Cerebellar nuclear complex (tissue), 1 donor: ENCODE measurements around the gene PDE2A.
"Not testable (repeated sequence)": the region's sequence is repeated elsewhere in the genome, so short reads cannot be mapped to it uniquely, and the experiment has no call there.

ENCODE experiments used
- DNase-seq, 2 experiments: peaks; one replicate each; lab custom pipeline; 2025; lab: John Stamatoyannopoulos, UW

The PDE2A gene

DNA sequence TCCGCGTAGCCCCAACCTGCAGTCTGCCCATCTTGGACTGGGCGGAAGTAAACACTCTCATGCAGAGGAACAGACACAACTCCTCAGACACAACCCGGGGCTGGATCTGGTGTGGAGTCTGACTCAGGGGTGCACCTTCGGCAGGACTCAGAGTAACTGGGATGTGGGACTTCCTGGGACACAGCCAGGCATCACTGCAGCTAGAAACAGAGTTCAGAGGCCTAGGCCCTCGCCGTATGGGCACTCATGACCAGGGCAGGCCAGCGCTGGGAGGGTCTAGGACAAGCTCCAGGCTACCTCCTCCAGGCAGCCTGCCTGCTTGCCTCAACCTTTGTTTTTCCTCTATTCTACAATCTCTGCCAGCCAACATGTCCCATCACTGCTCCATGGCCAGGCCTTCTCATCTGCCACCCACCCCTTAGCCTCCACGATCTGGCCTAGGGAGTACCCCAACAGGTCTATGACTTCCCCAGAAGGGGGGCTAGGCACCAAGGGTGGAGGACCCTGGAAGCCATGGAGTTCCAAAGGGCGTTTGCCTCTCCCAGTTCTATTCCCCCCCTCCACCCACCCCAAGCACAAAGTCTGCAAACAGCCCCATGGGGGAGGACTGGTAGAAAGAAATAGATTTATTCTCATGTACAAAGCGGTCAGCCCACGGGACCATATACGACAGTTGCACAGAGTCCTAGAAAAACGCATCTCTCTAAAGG, 98.5 kb downstream of the PDE2A start:
- DNase-seq, result no peak

DNA sequence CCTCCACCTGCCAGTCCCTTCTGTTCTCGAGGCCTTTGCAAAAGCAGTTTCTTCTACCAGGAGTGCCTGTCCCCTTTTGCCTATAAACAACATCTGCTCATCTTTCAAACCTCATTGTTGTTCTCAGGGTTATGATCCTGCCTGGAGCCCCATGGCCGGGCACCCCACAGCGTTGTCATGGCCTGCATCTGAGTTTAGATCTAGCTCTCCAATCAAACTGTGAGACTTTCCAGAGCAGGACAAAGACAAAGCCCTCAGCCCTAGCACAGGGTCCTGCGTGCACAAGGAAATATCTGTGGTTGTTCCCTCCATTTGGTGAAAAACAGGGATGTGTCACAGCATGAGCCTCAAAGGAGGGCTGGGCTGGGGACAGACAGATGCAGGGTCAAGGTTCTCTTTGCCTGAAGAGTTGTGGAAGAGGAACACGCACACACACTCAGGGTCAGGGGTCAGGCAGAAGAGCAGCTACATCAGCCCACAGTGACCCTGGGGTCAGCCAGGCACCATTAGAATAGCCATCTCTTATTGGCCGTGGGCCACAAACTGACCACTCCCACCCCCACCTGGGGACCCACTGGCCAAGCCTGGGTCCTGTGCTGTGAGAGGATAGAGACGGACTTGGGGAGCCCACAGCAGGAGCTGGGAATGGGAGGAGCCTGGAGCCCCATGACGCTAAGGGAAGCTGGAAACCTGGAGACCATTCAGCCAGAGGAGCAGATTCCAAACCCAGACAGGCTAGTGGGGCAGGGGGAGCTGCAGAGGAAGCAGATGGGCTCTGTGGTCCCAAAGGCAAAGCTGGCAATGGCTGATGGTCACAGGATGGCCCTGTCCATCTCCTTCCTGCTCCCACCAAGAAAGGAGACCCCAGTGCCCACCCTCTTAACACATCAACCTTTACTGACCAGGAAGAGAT, 99.4 kb downstream of the PDE2A start:
- no peak for DNase-seq

GRCh38 chr11:72573855-72574445, 100.3 kb downstream of the PDE2A start:
- DNase-seq, result no peak

DNA sequence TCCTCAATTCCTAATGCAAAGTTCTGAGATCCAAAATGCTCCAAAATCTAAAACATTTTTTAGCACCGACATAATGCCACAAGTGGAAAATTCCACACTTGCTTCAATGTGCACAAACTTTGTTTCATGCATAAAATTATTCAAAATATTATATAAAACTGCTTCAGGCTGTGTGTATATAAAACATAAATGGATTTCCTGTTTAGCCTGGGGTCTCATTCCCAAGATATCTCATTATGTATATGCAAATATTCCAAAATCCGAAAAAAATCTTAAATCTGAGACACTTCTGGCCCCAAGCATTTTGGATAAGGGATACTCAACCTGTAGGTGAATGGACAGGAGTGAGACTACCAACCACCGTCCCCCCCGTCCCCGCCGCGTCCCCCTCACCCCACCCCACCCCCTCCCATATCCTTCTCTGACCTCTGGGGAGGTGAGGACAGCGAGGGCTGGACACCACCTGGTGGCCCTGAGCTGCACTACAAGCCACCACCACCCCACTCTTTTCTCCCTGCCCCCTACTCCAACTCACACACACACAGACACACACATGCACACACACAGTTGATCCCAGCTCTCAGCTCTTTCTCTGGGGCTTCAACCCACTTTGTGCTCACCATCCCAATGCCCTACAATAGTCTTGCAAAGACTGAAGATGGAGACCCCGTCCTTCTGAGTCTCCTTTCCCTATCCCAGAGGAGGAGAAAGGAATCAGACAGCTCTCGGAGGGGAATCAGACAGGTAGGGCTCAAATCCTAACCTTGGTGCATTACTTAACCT, 101.0 kb downstream of the PDE2A start:
- DNase-seq, result no peak

- not testable (repeated sequence) for DNase-seq
Observed at GRCh38 chr11:72572540-72572939, 101.7 kb downstream of the PDE2A start.

DNA sequence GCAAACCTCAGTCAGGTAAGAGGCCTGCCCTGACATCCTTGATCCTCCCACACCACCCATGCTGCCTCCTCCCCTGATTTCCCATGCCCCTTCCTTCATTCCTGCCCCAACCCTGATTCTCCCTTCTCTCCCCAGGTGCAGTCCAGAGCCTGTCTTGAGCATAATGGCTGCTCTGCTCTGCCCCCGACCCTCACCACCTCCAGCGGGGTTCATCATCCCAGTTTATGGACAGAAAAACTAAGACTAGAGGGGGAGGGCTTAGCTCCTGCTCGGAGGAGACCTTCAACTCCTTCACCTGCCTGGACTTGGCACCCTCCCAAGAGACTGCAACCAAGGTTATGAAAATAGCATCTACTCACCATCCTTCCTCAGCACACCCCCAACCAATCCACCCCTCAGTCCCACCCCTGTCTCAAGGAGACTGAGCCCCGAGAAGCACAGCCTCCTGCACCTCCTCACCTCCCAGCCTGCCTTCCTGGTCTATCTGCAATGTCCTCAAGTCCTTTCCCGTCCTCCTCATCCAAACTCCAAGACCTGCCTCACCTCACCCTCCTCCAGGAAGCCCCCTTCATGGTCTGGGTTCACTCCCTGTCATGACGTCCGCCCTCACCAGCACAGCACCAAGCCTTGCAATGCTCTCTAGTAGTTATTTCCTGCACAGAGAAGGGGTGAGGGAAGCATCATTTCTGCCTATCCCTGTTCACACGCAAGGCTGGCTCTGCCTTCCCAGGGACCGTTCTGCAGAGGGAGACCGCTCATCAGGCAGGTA, 103.1 kb downstream of the PDE2A start:
- DNase-seq, result no peak

GRCh38 chr11:72569966-72570892, 104.0 kb downstream of the PDE2A start:
- no peak for DNase-seq

DNA sequence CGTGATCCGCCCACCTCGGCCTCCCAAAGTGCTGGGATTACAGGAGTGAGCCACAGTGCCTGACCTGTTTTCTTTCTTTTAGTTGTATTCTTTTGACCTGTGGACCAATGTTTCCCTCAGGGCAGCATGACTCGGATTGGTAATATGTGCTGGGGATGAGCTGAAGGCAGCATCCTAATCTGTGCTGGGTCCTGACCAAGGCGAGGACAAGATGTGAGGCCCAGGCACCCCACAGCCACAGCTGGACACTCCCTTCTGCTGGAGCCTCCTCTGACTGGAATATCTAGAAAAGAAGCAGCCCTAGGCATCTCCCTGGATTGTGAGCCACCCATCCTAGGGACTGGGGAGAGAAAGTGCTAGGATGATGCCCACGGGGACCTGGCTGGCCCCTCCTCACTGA, 105.4 kb downstream of the PDE2A start:
- DNase-seq, result no peak

GRCh38 chr11:72562431-72562830, 111.8 kb downstream of the PDE2A start:
- DNase-seq, result no peak

- no peak for DNase-seq
Observed at GRCh38 chr11:72561856-72562255, 112.4 kb downstream of the PDE2A start.

GRCh38 chr11:72560864-72561263, 113.4 kb downstream of the PDE2A start:
- DNase-seq, result not testable (repeated sequence)

- DNase-seq, result no peak
Observed at GRCh38 chr11:72556433-72556832, 117.8 kb downstream of the PDE2A start.

DNA sequence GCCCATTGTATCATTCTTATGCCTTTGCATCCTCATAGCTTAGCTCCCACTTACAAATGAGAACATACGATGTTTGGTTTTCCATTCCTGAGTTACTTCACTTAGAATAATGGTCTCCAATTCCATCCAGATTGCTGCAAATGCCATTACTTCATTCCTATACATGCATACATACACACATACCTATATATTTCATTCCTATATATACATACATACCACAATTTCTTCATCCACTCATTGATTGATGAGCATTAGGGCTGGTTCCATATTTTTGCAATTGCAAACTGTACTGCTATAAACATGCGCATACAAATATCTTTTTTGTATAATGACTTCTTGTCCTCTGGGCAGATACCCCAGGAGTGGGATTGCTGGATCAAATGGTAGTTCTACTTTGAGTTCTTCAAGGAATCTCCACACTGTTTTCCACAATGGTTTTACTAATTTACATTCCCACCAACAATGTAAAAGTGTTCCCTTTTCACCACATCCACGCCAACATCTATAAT, 119.2 kb downstream of the PDE2A start:
- DNase-seq, result not testable (repeated sequence)

DNA sequence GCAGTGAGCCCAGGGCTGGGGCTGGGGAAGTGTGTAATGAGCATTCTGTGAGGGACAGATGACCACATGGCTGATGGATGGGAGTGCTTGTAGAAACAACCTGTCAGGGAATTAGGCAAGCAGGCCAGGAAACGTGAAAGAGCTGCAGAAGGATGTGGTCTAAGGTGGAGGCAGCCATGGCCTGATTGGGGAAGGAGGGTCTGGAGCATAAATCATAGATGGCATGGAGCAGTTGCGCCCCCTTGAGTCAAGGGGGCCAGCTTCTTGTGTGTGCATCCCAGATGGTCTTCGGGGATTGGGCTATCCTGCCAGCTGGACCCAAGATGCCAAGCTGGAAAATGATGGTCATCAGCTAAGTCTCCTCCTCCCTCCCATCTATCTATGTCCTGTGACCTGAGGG, 120.5 kb downstream of the PDE2A start:
- DNase-seq, result no peak

GRCh38 chr11:72552399-72552910, 121.8 kb downstream of the PDE2A start:
- no peak for DNase-seq

DNA sequence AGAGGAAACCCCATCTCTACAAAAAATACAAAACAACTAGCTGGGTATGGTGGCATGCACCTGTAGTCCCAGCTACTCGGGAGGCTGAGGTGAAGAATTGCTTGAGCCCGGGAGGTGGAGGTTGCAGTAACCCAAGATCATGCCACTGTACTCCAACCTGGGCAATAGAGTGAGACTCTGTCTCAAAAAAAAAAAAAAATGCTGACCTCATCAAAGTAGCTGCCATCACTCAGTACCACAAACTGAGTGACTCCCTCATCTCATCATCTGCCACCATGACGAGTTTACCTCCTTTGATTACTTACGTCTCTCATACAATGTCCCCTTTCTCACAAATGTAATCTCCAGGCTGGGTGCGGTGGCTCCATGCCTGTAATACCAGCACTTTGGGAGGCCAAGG, 122.7 kb downstream of the PDE2A start:
- no peak for DNase-seq

DNA sequence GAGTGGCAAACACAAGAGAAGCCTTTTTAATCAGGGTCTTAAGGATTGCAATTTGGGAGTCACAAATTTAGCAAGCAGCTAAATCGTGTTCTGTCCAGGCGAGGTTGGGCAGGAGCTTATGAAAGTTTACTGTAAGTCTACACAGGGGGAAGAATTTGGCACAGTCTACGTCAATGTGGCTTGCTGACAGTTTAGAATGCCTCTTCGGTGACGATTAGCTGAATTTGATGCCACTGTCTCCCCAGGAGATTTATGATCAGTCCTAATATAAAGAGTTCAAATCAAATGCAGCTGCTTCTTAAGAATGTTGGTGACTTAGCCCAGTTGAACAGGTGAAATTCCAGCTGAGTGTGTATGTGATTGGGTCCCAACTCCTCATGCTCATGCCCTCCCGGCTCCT, 125.8 kb downstream of the PDE2A start:
- DNase-seq, result no peak

GRCh38 chr11:72546866-72547265, 127.4 kb downstream of the PDE2A start:
- no peak for DNase-seq

DNA sequence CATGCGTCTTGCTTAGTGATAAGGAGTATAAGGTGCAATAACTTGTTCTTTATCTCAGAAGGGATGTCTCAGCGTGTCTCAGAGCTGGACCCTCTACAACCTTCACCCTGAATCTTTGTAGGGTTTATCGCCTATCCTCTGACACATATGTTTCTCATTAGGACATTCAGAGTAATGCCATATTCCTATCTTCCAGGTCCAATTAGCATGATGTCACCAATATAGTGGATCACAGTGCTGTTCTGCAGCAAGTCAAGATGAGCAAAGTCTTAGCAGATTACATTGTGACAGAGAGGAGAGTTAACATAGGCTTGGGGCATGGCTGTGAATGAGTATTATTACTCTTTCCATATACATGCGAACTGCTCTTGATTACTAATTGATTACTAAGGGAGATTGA, 129.6 kb downstream of the PDE2A start:
- DNase-seq, result no peak
